ENCODE results near the gene ARHGAP42.
"Not testable (repeated sequence)": the region's sequence is repeated elsewhere in the genome, so short reads cannot be mapped to it uniquely, and the experiment has no call there.

GRCh38 chr11:100666816-100667215, 20.3 kb upstream of the ARHGAP42 start:
- not testable (repeated sequence) for TF ChIP-seq CTCF, POLR2A (IDR thresholded peaks at IDR 0.05)

All from stomach (tissue), 4 donors.